Measurements from ENCODE around the gene ZNF594.

Gene ZNF594

DNA sequence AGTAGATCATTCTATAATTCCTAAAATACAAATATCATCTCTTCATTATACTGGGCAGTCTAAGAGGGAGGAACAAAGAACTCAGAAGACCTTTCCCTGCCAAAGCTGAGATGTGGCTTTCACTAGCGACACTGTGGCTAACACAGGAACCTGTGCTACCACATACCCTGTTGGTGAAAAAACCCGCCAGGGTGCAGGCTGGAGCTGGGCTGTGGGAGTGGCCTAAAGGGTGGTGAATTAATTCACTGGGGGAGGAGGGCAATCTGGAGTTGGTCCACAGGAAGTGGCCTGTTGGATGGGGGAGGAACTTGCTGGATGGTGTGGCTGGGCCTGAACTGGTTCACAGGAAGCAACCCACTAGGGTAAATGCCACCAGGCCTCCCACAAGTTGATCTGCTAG is 7.4 kb downstream of the ZNF594 start:
- Histone ChIP-seq H3K4me1 (ENCODE audit: control insufficient read depth in 2 of 2, insufficient read depth in 1 of 2, low read depth in 1 of 2, low read length in 2 of 2) (no peaks in the 10 kb centered on the region), H3K36me3 (replicated peaks in 1 of 2; ENCODE audit: control insufficient read depth in 2 of 2, insufficient read depth in 2 of 2, low read length in 2 of 2) (peaks cover 27 to 72% of the 10 kb centered on the region in 2 donors), H4K91ac (ENCODE audit: low read depth, low read length, poor library complexity) (no peak overlapping the region), H3K18ac (ENCODE audit: low read length) (no peak overlapping the region), H3K9ac (ENCODE audit: low read depth, low read length, poor library complexity) (no peak overlapping the region), H3K4ac (ENCODE audit: low read length) (no peak overlapping the region), H3K9me3 (replicated peaks in 1 of 2; ENCODE audit: control insufficient read depth in 2 of 2, insufficient read depth in 1 of 2, low read depth in 1 of 2, low read length in 2 of 2) (peaks cover 51 to 99% of the 10 kb centered on the region in 2 donors), H2AFZ (ENCODE audit: low read length) (no peak overlapping the region), H3K79me1 (ENCODE audit: low read depth, low read length) (no peaks in the 10 kb centered on the region), H3K23ac (ENCODE audit: low read depth, low read length, poor library complexity) (no peak overlapping the region), H3K14ac (ENCODE audit: low read length) (no peak overlapping the region), H2BK12ac (ENCODE audit: low read length) (no peak overlapping the region), H2AK5ac (ENCODE audit: low read depth, low read length) (no peak overlapping the region), H2BK120ac (ENCODE audit: low read depth, low read length) (no peak overlapping the region), H4K8ac (ENCODE audit: low read depth, low read length) (no peak overlapping the region), H3K27me3 (ENCODE audit: control insufficient read depth in 3 of 3, insufficient read depth in 3 of 3, low read depth in 1 of 3, low read length in 3 of 3) (no peaks in the 10 kb centered on the region), H3K4me2 (ENCODE audit: insufficient read depth, low read length, poor library complexity, severe bottlenecking) (no peak overlapping the region), H3K4me3 (ENCODE audit: low read length in 2 of 2) (no peak overlapping the region), H3K27ac (replicated peaks; ENCODE audit: low read length) (no peak overlapping the region), H2BK5ac (ENCODE audit: low read length) (no peak overlapping the region), H2BK15ac (ENCODE audit: low read length) (no peak overlapping the region)
- WGBS, 2 donors (ENCODE audit: extremely low coverage in 2 of 2, insufficient read length in 2 of 2, insufficient replicate concordance in 1 of 2) = no CpG with 5 or more reads among the region's 2 CpGs
- DNase-seq (ENCODE audit: low spot score) = no peak

DNA sequence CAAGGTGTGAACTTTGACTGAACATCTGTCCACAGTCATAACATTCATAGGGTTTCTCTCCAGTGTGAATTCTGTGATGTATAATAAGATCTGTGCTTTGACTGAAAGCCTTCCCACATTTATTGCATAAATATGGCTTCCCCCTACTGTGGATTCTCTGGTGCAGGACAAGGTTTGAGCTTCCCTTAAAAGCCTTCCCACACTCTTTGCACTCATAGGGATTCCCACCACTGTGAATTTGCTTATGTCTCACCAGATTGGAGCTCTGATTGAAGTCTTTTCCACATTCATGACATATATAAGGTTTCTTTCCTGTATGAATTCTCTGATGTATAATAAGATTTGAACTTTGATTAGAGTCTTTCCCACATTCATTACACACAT is 8.3 kb downstream of the ZNF594 start:
- peaks cover 25 to 75% of the 10 kb centered on the region in 2 donors for H3K36me3 ChIP-seq (replicated peaks in 1 of 2; ENCODE audit: control insufficient read depth in 2 of 2, insufficient read depth in 2 of 2, low read length in 2 of 2)
- H4K91ac ChIP-seq (ENCODE audit: low read depth, low read length, poor library complexity) = no peak overlapping the region
- no peak overlapping the region for H3K9ac ChIP-seq (ENCODE audit: low read depth, low read length, poor library complexity)
- no peak overlapping the region for H3K27ac ChIP-seq (replicated peaks; ENCODE audit: low read length)
- peaks cover 3% of the 10 kb centered on the region for H3K79me1 ChIP-seq (ENCODE audit: low read depth, low read length)
- H3K9me3 ChIP-seq (replicated peaks in 1 of 2; ENCODE audit: control insufficient read depth in 2 of 2, insufficient read depth in 1 of 2, low read depth in 1 of 2, low read length in 2 of 2) = peaks cover 52 to 100% of the 10 kb centered on the region in 2 donors
- no peak overlapping the region for H2AK5ac ChIP-seq (ENCODE audit: low read depth, low read length)
- no peak overlapping the region for H2BK5ac ChIP-seq (ENCODE audit: low read length)
- no peaks in the 10 kb centered on the region for H3K4me1 ChIP-seq (ENCODE audit: control insufficient read depth in 2 of 2, insufficient read depth in 1 of 2, low read depth in 1 of 2, low read length in 2 of 2)
- no peak overlapping the region for H3K23ac ChIP-seq (ENCODE audit: low read depth, low read length, poor library complexity)
- H3K27me3 ChIP-seq (ENCODE audit: control insufficient read depth in 3 of 3, insufficient read depth in 3 of 3, low read depth in 1 of 3, low read length in 3 of 3) = no peaks in the 10 kb centered on the region
- H2BK12ac ChIP-seq (ENCODE audit: low read length) = no peak overlapping the region
- H2BK120ac ChIP-seq (ENCODE audit: low read depth, low read length) = no peak overlapping the region
- H2BK15ac ChIP-seq (ENCODE audit: low read length) = no peak overlapping the region
- no peak overlapping the region for H4K8ac ChIP-seq (ENCODE audit: low read depth, low read length)
- H3K4ac ChIP-seq (ENCODE audit: low read length) = no peak overlapping the region
- no peak overlapping the region for H3K4me2 ChIP-seq (ENCODE audit: insufficient read depth, low read length, poor library complexity, severe bottlenecking)
- H3K18ac ChIP-seq (ENCODE audit: low read length) = no peak overlapping the region
- no peak overlapping the region for H2AFZ ChIP-seq (ENCODE audit: low read length)
- DNase-seq (ENCODE audit: low spot score) = no peak
- no peak overlapping the region for H3K14ac ChIP-seq (ENCODE audit: low read length)
- no peak overlapping the region for H3K4me3 ChIP-seq (ENCODE audit: low read length in 2 of 2)

DNA sequence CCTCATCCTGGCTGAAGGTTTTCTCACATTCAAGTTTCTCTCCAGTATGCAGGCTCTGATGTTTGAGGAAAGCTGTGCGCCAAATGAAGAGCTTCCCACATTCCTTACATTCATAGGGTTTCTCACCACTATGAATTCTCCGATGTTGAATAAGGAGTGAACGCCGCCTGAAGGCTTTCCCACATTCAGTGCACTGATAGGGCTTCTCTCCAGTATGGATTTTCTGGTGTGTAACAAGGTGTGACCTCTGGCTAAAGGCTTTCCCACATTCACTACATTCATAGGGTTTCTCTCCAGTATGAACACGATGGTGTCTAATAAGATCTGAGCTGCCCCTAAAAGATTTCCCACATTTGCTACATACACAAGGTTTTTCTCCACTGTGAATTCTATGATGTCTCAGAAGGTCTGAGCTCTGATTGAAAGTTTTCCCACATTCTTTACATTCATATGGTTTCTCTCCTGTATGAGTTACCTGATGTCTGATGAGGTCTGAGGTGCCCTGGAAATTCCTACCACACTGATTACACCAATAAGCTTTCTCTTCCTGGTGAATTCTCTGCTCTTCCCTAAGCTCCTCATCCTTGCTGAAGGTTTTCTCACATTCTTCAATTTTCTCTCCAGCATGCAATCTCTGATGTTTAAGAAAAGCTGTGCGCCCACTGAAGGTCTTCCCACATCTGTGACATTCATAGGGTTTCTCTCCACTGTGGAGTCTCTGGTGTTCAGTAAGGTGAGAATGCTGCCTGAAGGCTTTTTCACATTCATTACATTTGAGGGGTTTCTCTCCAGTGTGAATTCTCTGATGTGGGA is 8.9 kb downstream of the ZNF594 start:
- no peak for DNase-seq (ENCODE audit: low spot score)
- Histone ChIP-seq H3K4me2 (ENCODE audit: insufficient read depth, low read length, poor library complexity, severe bottlenecking) (no peak overlapping the region), H3K27me3 (ENCODE audit: control insufficient read depth in 3 of 3, insufficient read depth in 3 of 3, low read depth in 1 of 3, low read length in 3 of 3) (no peaks in the 10 kb centered on the region), H3K4me1 (ENCODE audit: control insufficient read depth in 2 of 2, insufficient read depth in 1 of 2, low read depth in 1 of 2, low read length in 2 of 2) (no peaks in the 10 kb centered on the region), H3K23ac (ENCODE audit: low read depth, low read length, poor library complexity) (no peak overlapping the region), H2AK5ac (ENCODE audit: low read depth, low read length) (no peak overlapping the region), H3K4ac (ENCODE audit: low read length) (no peak overlapping the region), H3K27ac (replicated peaks; ENCODE audit: low read length) (no peak overlapping the region), H3K9me3 (replicated peaks in 1 of 2; ENCODE audit: control insufficient read depth in 2 of 2, insufficient read depth in 1 of 2, low read depth in 1 of 2, low read length in 2 of 2) (peaks cover 52 to 100% of the 10 kb centered on the region in 2 donors), H4K91ac (ENCODE audit: low read depth, low read length, poor library complexity) (no peak overlapping the region), H3K18ac (ENCODE audit: low read length) (no peak overlapping the region), H3K14ac (ENCODE audit: low read length) (no peak overlapping the region), H2BK15ac (ENCODE audit: low read length) (no peak overlapping the region), H2AFZ (ENCODE audit: low read length) (no peak overlapping the region), H3K79me1 (ENCODE audit: low read depth, low read length) (peaks cover 3% of the 10 kb centered on the region), H3K36me3 (replicated peaks in 1 of 2; ENCODE audit: control insufficient read depth in 2 of 2, insufficient read depth in 2 of 2, low read length in 2 of 2) (peaks cover 25 to 72% of the 10 kb centered on the region in 2 donors), H4K8ac (ENCODE audit: low read depth, low read length) (no peak overlapping the region), H2BK12ac (ENCODE audit: low read length) (no peak overlapping the region), H3K4me3 (ENCODE audit: low read length in 2 of 2) (no peak overlapping the region), H2BK120ac (ENCODE audit: low read depth, low read length) (no peak overlapping the region), H3K9ac (ENCODE audit: low read depth, low read length, poor library complexity) (no peak overlapping the region), H2BK5ac (ENCODE audit: low read length) (no peak overlapping the region)
- no CpG with 5 or more reads among the region's 6 CpGs for WGBS, 2 donors (ENCODE audit: extremely low coverage in 2 of 2, insufficient read length in 2 of 2, insufficient replicate concordance in 1 of 2)

DNA sequence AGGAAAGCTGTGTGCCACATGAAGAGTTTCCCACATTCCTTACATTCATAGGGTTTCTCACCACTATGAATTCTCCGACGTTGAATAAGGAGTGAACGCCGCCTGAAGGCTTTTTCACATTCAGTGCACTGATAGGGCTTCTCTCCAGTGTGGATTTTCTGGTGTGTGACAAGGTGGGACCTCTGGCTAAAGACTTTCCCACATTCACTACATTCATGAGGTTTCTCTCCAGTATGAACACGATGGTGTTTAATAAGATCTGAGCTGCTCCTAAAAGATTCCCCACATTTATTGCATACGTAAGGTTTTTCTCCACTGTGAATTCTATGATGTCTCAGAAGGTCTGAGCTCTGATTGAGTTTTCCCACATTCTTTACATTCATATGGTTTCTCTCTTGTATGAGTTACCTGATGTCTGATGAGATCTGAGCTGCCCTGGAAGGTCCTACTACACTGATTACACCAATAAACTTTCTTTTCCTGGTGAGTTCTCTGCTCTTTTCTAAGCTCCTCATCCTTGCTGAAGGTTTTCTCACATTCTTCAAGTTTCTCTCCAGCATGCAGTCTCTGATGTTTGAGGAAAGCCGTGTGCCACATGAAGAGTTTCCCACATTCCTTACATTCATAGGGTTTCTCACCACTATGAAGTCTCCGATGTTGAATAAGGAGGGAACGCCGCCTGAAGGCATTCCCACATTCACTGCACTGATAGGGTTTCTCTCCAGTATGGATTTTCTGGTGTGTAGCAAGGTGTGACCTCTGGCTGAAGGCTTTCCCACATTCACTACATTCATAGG is 10.0 kb downstream of the ZNF594 start:
- Histone ChIP-seq H2BK15ac (ENCODE audit: low read length) (no peak overlapping the region), H3K79me1 (ENCODE audit: low read depth, low read length) (peaks cover 3% of the 10 kb centered on the region), H2AK5ac (ENCODE audit: low read depth, low read length) (no peak overlapping the region), H3K9ac (ENCODE audit: low read depth, low read length, poor library complexity) (no peak overlapping the region), H3K27me3 (ENCODE audit: control insufficient read depth in 3 of 3, insufficient read depth in 3 of 3, low read depth in 1 of 3, low read length in 3 of 3) (no peaks in the 10 kb centered on the region), H4K91ac (ENCODE audit: low read depth, low read length, poor library complexity) (no peak overlapping the region), H3K9me3 (replicated peaks in 1 of 2; ENCODE audit: control insufficient read depth in 2 of 2, insufficient read depth in 1 of 2, low read depth in 1 of 2, low read length in 2 of 2) (peaks cover 47 to 98% of the 10 kb centered on the region in 2 donors), H3K18ac (ENCODE audit: low read length) (no peak overlapping the region), H3K27ac (replicated peaks; ENCODE audit: low read length) (no peak overlapping the region), H3K36me3 (replicated peaks in 1 of 2; ENCODE audit: control insufficient read depth in 2 of 2, insufficient read depth in 2 of 2, low read length in 2 of 2) (peaks cover 25 to 65% of the 10 kb centered on the region in 2 donors), H3K23ac (ENCODE audit: low read depth, low read length, poor library complexity) (no peak overlapping the region), H2BK12ac (ENCODE audit: low read length) (no peak overlapping the region), H3K4me3 (ENCODE audit: low read length in 2 of 2) (no peak overlapping the region), H3K4me2 (ENCODE audit: insufficient read depth, low read length, poor library complexity, severe bottlenecking) (no peak overlapping the region), H2BK5ac (ENCODE audit: low read length) (no peak overlapping the region), H2AFZ (ENCODE audit: low read length) (no peak overlapping the region), H2BK120ac (ENCODE audit: low read depth, low read length) (no peak overlapping the region), H3K4me1 (ENCODE audit: control insufficient read depth in 2 of 2, insufficient read depth in 1 of 2, low read depth in 1 of 2, low read length in 2 of 2) (no peaks in the 10 kb centered on the region), H3K14ac (ENCODE audit: low read length) (no peak overlapping the region), H3K4ac (ENCODE audit: low read length) (no peak overlapping the region), H4K8ac (ENCODE audit: low read depth, low read length) (no peak overlapping the region)
- no peak for DNase-seq (ENCODE audit: low spot score)
- WGBS, 2 donors (ENCODE audit: extremely low coverage in 2 of 2, insufficient read length in 2 of 2, insufficient replicate concordance in 1 of 2) = no CpG with 5 or more reads among the region's 10 CpGs
